DOHH2 (cell line): ENCODE data around the gene ASPM.

Source experiments
- H3F3A ChIP-seq: fragments of 200-600 bp; sonication (generic), shearing (Covaris generic); 2 replicates; pipeline ENCODE4 v1.6.0; 2016; ENCODE audit warnings: antibody characterized with exemption, mild to moderate bottlenecking; ENCODE audit not compliant: control insufficient read depth, insufficient read depth
- H3K27ac ChIP-seq: fragments of 200-600 bp; sonication (generic); 2 replicates; pipeline ENCODE4 v1.5.1; 2014; ENCODE audit warnings: low read depth, mild to moderate bottlenecking, low read length, moderate library complexity
- H3K27me3 ChIP-seq: fragments of 200-600 bp; sonication (generic); 2 replicates; pipeline ENCODE4 v1.6.1; 2014; ENCODE audit warnings: mild to moderate bottlenecking, low read length, mixed read lengths; ENCODE audit not compliant: control insufficient read depth
- H3K36me3 ChIP-seq: fragments of 200-600 bp; sonication (generic); 2 replicates; pipeline ENCODE4 v1.6.1; 2014; ENCODE audit warnings: mild to moderate bottlenecking, low read length, moderate library complexity, mixed read lengths; ENCODE audit not compliant: control insufficient read depth
- H3K4me1 ChIP-seq: fragments of 200-600 bp; sonication (generic); 2 replicates; pipeline ENCODE4 v1.6.1; 2014; ENCODE audit warnings: mild to moderate bottlenecking, low read length, mixed read lengths; ENCODE audit not compliant: control insufficient read depth
- H3K4me2 ChIP-seq: fragments of 200-600 bp; sonication (generic); 2 replicates; pipeline ENCODE4 v1.6.0; 2014; ENCODE audit warnings: mild to moderate bottlenecking, low read length, moderate library complexity
- H3K4me3 ChIP-seq: fragments of 200-600 bp; sonication (generic); 2 replicates; pipeline ENCODE4 v1.5.1; 2014; ENCODE audit warnings: mild to moderate bottlenecking, low read length, mixed read lengths
- H3K79me2 ChIP-seq: fragments of 200-600 bp; sonication (generic); 2 replicates; pipeline ENCODE4 v1.6.1; 2014; ENCODE audit warnings: mild to moderate bottlenecking, low read length, mixed read lengths; ENCODE audit not compliant: control insufficient read depth
- H3K9me2 ChIP-seq: fragments of 200-600 bp; sonication (generic); replicated peaks from 2 replicates; pipeline ENCODE4 v1.6.1; 2014; ENCODE audit warnings: mild to moderate bottlenecking, low read length, mixed read lengths; ENCODE audit not compliant: control insufficient read depth
- H3K9me3 ChIP-seq: fragments of 200-600 bp; sonication (generic); 2 replicates; pipeline ENCODE4 v1.6.1; 2014; ENCODE audit warnings: antibody characterized with exemption, low read length, mixed read lengths; ENCODE audit not compliant: control insufficient read depth, insufficient read depth
- H4K20me1 ChIP-seq: fragments of 200-600 bp; sonication (generic); 2 replicates; pipeline ENCODE4 v1.6.0; 2014; ENCODE audit warnings: low read depth, mild to moderate bottlenecking, antibody characterized with exemption, low read length, moderate library complexity; ENCODE audit not compliant: control insufficient read depth, insufficient read depth
- CTCF ChIP-seq: fragments of 200-600 bp; sonication (generic); IDR thresholded peaks from one replicate; pipeline ENCODE4 v1.5.1; 2014; ENCODE audit warnings: antibody characterized with exemption, mild to moderate bottlenecking, low read depth, low read length; ENCODE audit not compliant: poor library complexity, severe bottlenecking
- EZH2phosphoT487 ChIP-seq: fragments of 200-600 bp; sonication (generic); IDR thresholded peaks from 2 replicates; pipeline ENCODE4 v1.6.1; 2017; ENCODE audit warnings: borderline replicate concordance, mild to moderate bottlenecking, antibody characterized with exemption, low read length, moderate library complexity, mixed read lengths

Gene ASPM

GRCh38 chr1:197140121-197140520, 6.3 kb downstream of the ASPM start:
- Histone ChIP-seq H3K9me3 (no peaks in the 10 kb centered on the region), H3K9me2 (no peaks in the 10 kb centered on the region), H3K27ac (no peak overlapping the region), H3K4me1 (peaks cover 25% of the 10 kb centered on the region), H3K27me3 (no peaks in the 10 kb centered on the region), H3K79me2 (peaks cover 82% of the 10 kb centered on the region), H4K20me1 (0 out of 2 replicates have a peak, but pooled peaks cover 2% of the 10 kb centered on the region), H3K36me3 (peaks cover 87% of the 10 kb centered on the region), H3F3A (no peaks in the 10 kb centered on the region), H3K4me3 (no peak overlapping the region), H3K4me2 (no peak overlapping the region; the same call in 1 of the 2 replicates)
- TF ChIP-seq EZH2phosphoT487, result no peak
- no peak for TF ChIP-seq CTCF

GRCh38 chr1:197139169-197139568, 7.3 kb downstream of the ASPM start:
- H3K36me3 ChIP-seq, result peaks cover 86% of the 10 kb centered on the region
- TF ChIP-seq EZH2phosphoT487 (no peak), CTCF (no peak)

GRCh38 chr1:197137322-197137721, 9.1 kb downstream of the ASPM start:
- Histone ChIP-seq H3K4me2 (no peak overlapping the region), H3K79me2 (peaks cover 54% of the 10 kb centered on the region)

More at GRCh38 chr1:197139169-197139568, 7.3 kb downstream of the ASPM start:
- no peaks in the 10 kb centered on the region for H3K9me2 ChIP-seq
- H3K4me2 ChIP-seq, result no peak overlapping the region
- no peaks in the 10 kb centered on the region for H3F3A ChIP-seq
- peaks cover 20% of the 10 kb centered on the region for H3K4me1 ChIP-seq
- H3K4me3 ChIP-seq, result no peak overlapping the region
- no peaks in the 10 kb centered on the region for H3K9me3 ChIP-seq
- no peaks in the 10 kb centered on the region for H4K20me1 ChIP-seq
- H3K27ac ChIP-seq, result no peak overlapping the region
- no peaks in the 10 kb centered on the region for H3K27me3 ChIP-seq
- peaks cover 73% of the 10 kb centered on the region for H3K79me2 ChIP-seq

More at GRCh38 chr1:197137322-197137721, 9.1 kb downstream of the ASPM start:
- no peak overlapping the region for H3K27ac ChIP-seq
- no peaks in the 10 kb centered on the region for H3K9me3 ChIP-seq
- no peaks in the 10 kb centered on the region for H3K27me3 ChIP-seq
- H4K20me1 ChIP-seq, result no peaks in the 10 kb centered on the region
- peaks cover 78% of the 10 kb centered on the region for H3K36me3 ChIP-seq
- H3K4me1 ChIP-seq, result peaks cover 10% of the 10 kb centered on the region
- H3F3A ChIP-seq, result no peaks in the 10 kb centered on the region
- no peaks in the 10 kb centered on the region for H3K9me2 ChIP-seq
- H3K4me3 ChIP-seq, result no peak overlapping the region
- TF ChIP-seq EZH2phosphoT487 (no peak), CTCF (no peak)
